LNCAP (cell line): ENCODE data around the gene SPSB3.

Experiments
- TF ChIP-seq, protein P1 (sequence below): fragments of 450-650 bp; IDR thresholded peaks from 2 replicates; pipeline ENCODE4 v1.5.1; 2017; ENCODE audit warnings: mild to moderate bottlenecking

Gene SPSB3

DNA sequence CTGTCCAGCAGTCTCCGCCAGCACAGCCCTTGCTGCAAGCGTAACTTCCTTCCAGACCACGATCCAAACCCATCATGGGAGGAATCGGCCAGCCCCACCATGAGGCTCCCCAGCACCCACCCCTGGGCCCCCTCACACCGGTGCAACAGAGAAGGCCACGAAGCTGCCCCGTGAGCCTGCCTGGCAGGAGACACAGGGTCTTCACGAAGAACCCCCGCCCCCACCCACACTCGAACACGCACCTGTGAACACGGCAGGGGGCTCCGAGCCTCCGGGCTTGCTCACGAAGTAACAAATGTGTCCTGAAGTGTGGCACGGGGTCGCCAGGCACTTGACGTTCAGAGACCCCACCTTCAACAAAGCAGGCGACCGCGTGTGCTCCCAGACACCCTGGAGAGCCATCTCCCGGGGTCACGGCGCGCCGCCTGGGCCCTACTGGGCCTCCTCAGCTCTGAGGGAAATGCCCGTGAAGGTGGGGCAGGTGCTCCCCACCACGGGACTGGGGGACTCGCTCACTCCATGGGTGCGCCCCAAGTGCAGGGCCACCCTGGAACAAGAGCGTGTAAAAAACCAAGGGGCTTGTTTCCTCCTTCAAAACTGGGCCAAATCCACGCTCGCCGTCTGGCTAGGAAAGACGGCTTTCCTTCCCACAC is 36.6 kb upstream of the SPSB3 start:
- TF ChIP-seq, protein P1, sequence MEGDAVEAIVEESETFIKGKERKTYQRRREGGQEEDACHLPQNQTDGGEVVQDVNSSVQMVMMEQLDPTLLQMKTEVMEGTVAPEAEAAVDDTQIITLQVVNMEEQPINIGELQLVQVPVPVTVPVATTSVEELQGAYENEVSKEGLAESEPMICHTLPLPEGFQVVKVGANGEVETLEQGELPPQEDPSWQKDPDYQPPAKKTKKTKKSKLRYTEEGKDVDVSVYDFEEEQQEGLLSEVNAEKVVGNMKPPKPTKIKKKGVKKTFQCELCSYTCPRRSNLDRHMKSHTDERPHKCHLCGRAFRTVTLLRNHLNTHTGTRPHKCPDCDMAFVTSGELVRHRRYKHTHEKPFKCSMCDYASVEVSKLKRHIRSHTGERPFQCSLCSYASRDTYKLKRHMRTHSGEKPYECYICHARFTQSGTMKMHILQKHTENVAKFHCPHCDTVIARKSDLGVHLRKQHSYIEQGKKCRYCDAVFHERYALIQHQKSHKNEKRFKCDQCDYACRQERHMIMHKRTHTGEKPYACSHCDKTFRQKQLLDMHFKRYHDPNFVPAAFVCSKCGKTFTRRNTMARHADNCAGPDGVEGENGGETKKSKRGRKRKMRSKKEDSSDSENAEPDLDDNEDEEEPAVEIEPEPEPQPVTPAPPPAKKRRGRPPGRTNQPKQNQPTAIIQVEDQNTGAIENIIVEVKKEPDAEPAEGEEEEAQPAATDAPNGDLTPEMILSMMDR: no peak

DNA sequence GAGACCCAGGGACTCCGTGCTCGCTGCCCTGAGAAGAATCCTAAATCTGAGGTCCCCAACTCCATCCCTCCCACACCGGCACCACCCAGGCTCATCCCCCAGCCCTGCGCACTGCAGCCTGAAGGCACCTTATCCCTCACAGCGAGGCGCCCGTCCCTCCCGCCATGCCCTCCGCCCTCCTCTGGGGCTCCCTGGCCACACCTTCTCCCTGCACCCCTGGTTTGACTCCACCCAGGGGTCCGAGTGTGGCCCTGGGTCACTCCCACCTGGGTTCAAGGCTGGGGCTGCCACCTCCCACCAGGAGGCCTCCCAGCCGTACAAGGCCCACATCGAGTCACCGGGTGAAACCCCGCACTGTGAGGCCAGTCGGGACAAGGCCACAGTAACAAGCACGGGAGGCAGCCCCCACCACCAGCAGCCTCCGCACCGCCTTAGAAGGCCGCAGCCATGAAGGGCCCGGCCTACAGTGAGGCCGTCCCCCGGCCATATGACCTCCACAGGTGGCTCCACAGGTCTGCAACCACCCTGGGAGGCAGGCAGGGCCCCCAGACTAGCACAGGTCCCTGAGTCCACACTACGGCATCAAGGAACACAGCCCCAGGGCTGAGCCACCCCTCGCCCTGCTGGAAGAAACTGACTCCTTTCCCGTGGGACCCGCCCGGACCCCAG is 36.0 kb upstream of the SPSB3 start:
- TF ChIP-seq, protein P1: no peak

DNA sequence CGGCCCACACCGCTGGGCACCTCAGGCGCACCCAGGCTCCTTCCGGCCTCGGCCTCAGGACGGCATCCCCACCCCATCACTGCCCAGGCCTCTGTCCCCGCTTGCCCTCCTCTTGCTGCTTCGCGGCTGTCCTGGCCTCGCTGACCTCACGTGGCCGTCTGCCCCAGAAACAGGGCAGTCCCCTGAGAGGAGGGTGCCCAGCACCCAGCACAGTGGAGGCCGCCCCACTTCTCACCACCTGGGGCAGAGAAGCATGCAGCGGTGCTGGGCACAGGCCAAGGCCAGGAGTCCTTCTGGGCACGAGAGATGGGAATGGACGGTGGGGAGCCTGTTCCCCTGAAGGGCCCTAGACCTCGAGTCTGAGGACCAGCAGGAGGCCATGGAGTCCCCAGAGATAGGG is 35.3 kb upstream of the SPSB3 start:
- TF ChIP-seq, protein P1: no peak

DNA sequence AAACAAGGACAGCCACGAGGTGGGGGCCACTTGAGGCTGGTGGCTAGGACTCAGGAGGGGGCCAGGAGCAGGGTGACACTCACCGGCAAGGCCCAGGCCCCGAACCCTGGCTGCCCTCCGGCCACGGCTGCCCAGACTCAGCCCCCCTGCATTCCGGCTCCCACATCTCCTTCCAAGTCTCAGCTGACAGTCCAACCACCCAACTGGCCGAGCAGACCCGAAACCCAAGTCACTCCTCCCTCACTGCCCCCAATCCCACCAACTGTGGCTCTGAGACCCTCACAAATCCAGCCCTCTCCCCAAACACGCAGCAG is 34.9 kb upstream of the SPSB3 start:
- TF ChIP-seq, protein P1: no peak

DNA sequence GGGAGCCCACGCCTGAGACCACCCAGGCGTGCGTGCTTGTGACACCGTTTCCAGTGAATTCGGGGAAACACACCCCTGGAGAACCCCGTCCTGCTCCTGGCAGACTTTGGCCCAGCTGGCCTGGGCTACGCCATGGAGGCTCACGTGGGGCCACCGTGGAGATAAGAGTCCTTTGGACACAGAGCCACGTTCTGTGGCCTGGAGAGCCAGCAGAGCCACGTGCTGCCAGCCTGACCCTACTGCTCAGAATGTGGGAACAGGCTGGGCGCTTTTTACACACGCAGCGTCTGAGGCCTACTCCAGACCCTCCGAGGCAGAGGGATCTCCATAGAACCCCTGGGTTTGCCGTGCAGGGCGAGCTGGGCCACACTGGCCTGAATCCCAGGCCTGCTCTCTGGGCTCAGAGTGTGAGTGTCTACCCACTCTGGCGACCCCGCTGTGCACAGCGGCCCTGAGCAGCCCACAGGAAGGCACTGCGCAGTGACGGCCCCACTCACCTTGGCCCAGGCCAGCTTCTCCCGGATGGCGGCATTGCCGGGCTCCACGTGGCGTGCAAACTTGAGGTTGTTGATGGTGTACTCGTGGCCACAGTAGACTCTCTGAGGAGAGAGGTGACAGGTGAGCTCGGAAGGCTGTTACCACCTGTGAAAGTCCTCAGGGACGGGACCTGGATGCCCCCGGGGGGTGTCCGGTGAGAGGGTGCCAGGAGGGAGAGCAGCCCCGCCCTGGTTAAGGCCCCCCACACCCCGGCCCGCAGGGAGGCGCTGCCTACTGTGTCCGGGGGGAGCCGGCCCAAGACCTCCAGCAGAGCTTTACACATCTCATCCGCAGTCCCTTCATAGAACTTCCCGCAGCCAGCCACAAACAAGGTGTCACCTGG is 34.3 kb upstream of the SPSB3 start:
- TF ChIP-seq, protein P1: no peak

DNA sequence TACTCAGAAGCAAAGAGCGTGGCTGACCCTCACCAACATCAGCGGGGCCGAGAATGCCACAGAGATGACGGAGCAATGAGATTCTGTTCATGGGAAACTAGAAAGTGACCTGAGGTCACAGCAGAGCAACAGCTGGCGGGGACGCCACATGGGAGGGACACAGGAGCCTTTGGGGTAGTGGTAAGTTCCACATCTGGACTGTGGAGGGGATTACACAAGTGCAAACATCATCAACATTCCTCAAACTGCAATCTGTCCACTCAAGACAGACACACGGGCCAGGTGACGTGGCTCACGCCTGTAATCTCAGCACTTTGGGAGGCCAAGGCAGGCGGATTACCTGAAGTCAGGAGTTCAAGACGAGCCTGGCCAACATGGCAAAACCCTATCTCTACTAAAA is 33.1 kb upstream of the SPSB3 start:
- TF ChIP-seq, protein P1: no peak

DNA sequence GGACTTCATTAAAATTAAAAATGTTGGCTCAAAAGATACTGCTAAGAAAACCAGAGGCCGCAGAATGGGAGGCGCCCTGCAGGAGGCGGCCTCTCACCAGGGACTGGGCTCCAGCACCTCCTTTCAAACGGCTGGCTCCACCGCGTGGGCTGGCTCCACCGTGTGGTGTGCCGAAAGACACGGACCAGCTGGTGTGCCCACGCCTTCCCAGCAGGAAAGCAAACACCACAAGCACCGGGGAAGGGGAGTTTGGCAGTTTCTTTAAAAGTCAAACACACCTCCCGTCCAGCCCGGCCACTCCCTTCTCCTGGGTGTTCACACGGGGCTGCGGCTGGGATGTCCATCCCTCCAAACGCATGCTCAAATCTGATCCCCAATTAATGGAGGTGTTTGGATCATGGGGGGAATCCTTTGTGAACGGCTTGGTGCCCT is 30.4 kb upstream of the SPSB3 start:
- TF ChIP-seq, protein P1: peak; percentile 78
